Endothelial cell of umbilical vein (primary cell): ENCODE measurements around the gene DLGAP5.

Experiments
- CTCF ChIP-seq, 2 donors: IDR thresholded peaks; 1 replicate in 1 of 2; 2 replicates in 1 of 2; pipeline ENCODE4 v1.5.1; 2011; ENCODE audit warnings: low read length in 2 of 2, mild to moderate bottlenecking in 2 of 2, moderate library complexity in 2 of 2, control low read depth in 1 of 2, inconsistent platforms in 1 of 2, low read depth in 1 of 2; ENCODE audit not compliant: insufficient read depth in 1 of 2; ENCODE audit errors: extremely low read depth in 1 of 2
- MYC ChIP-seq: IDR thresholded peaks from one replicate; pipeline ENCODE4 v1.6.1; 2011; ENCODE audit warnings: mild to moderate bottlenecking, low read depth, low read length
- POLR2AphosphoS5 ChIP-seq: IDR thresholded peaks from 2 replicates; pipeline ENCODE4 v1.6.1; 2012; ENCODE audit warnings: low read depth, mild to moderate bottlenecking, control low read depth, low read length, moderate library complexity; ENCODE audit not compliant: insufficient read depth

GRCh38 chr14:55207832-55208231 lies 16.4 kb upstream of the DLGAP5 start:
- TF ChIP-seq CTCF (IDR thresholded peaks at IDR 0.05; ENCODE audit: extremely low read depth in 1 of 2, insufficient read depth in 1 of 2, low read depth in 1 of 2, low read length in 2 of 2) (no peak), MYC (no peak), POLR2AphosphoS5 (no peak)
